ENCODE data around the gene FAM107B. TPM values are rescaled to one million over a fixed set of nuclear protein-coding genes. Genes with fewer than 3 reads are reported as not detected.
"Not testable (repeated sequence)": the region's sequence is repeated elsewhere in the genome, so short reads cannot be mapped to it uniquely, and the experiment has no call there.

The FAM107B gene
- total RNA-seq, 1 donor from 2014 or later, result 45.1 TPM

GRCh38 chr10:14692344-14693076, 82.2 kb downstream of the FAM107B start:
- DNase-seq, result no peak

- DNase-seq, result no peak
These were observed 83.3 kb downstream of the FAM107B start for GRCh38 chr10:14691359-14691758.

GRCh38 chr10:14688606-14689005, 86.1 kb downstream of the FAM107B start:
- DNase-seq, result no peak

GRCh38 chr10:14688189-14688588, 86.5 kb downstream of the FAM107B start:
- DNase-seq, result not testable (repeated sequence)

- no peak for DNase-seq
These were observed 87.4 kb downstream of the FAM107B start for GRCh38 chr10:14687340-14687739.

- DNase-seq, result no peak
These were observed 88.3 kb downstream of the FAM107B start for GRCh38 chr10:14686356-14686755.

- DNase-seq, result peak; percentile 39
These were observed 90.3 kb downstream of the FAM107B start for GRCh38 chr10:14684354-14684753.

- DNase-seq, result peak; percentile 56
These were observed 91.4 kb downstream of the FAM107B start for GRCh38 chr10:14683256-14683655.

- DNase-seq, result no peak
These were observed 92.9 kb downstream of the FAM107B start for GRCh38 chr10:14681802-14682201.

- no peak for DNase-seq
These were observed 93.4 kb downstream of the FAM107B start for GRCh38 chr10:14681305-14681704.

- DNase-seq, result no peak
These were observed 96.1 kb downstream of the FAM107B start for GRCh38 chr10:14678637-14679036.

GRCh38 chr10:14676732-14677131, 98.0 kb downstream of the FAM107B start:
- DNase-seq, result no peak

- no peak for DNase-seq
These were observed 100.2 kb downstream of the FAM107B start for GRCh38 chr10:14674376-14675050.

- no peak for DNase-seq
These were observed 101.4 kb downstream of the FAM107B start for GRCh38 chr10:14673189-14673861.

GRCh38 chr10:14671386-14671831, 103.3 kb downstream of the FAM107B start:
- no peak for DNase-seq

GRCh38 chr10:14670551-14671240, 104.0 kb downstream of the FAM107B start:
- peak; percentile 96 for DNase-seq

- no peak for DNase-seq
These were observed 105.1 kb downstream of the FAM107B start for GRCh38 chr10:14669576-14669975.

- no peak for DNase-seq
These were observed 106.9 kb downstream of the FAM107B start for GRCh38 chr10:14667781-14668180.

- peak; percentile 33 for DNase-seq
These were observed 107.4 kb downstream of the FAM107B start for GRCh38 chr10:14667280-14667679.

GRCh38 chr10:14665865-14666857, 108.5 kb downstream of the FAM107B start:
- DNase-seq, result no peak

GRCh38 chr10:14665304-14665703, 109.4 kb downstream of the FAM107B start:
- DNase-seq, result peak; percentile 6
